OCI-LY1 (cell line): ENCODE results near the gene TULP4.

ENCODE experiments used
- H2AFZ ChIP-seq: fragments of 200-600 bp; sonication (generic), shearing (Covaris generic); 2 replicates; pipeline ENCODE4 v1.6.0; 2014; ENCODE audit warnings: antibody characterized with exemption, mild to moderate bottlenecking, low read length
- H3F3A ChIP-seq: fragments of 200-600 bp; sonication (generic), shearing (Covaris generic); 2 replicates; pipeline ENCODE4 v1.6.0; 2014; ENCODE audit warnings: mild to moderate bottlenecking, antibody characterized with exemption, low read length, moderate library complexity; ENCODE audit not compliant: insufficient read depth
- H3K27ac ChIP-seq: fragments of 200-600 bp; sonication (generic); 2 replicates; pipeline ENCODE4 v1.5.1; 2014; ENCODE audit warnings: low read length, mixed run types, mild to moderate bottlenecking, low read depth; ENCODE audit not compliant: poor library complexity, severe bottlenecking
- H3K27me3 ChIP-seq: fragments of 200-600 bp; sonication (generic); 2 replicates; pipeline ENCODE4 v1.6.0; 2014; ENCODE audit warnings: antibody characterized with exemption, mild to moderate bottlenecking, low read length, moderate library complexity; ENCODE audit not compliant: insufficient read depth
- H3K36me3 ChIP-seq: fragments of 200-600 bp; sonication (generic); 2 replicates; pipeline ENCODE4 v1.6.1; 2014; ENCODE audit warnings: mild to moderate bottlenecking, antibody characterized with exemption, low read length, moderate library complexity, mixed read lengths; ENCODE audit not compliant: insufficient read depth
- H3K4me1 ChIP-seq: fragments of 200-600 bp; sonication (generic); 2 replicates; pipeline ENCODE4 v1.5.1; 2014; ENCODE audit warnings: mild to moderate bottlenecking, low read length, moderate library complexity; ENCODE audit not compliant: insufficient read depth, severe bottlenecking
- H3K4me2 ChIP-seq: fragments of 200-600 bp; sonication (generic), shearing (Covaris generic); 2 replicates; pipeline ENCODE4 v1.6.1; 2014; ENCODE audit warnings: low read length
- H3K4me3 ChIP-seq: fragments of 200-600 bp; sonication (generic); 2 replicates; pipeline ENCODE4 v1.5.1; 2014; ENCODE audit warnings: low read length, low read depth, mild to moderate bottlenecking, mixed read lengths; ENCODE audit not compliant: poor library complexity, severe bottlenecking
- H3K79me2 ChIP-seq: fragments of 200-600 bp; shearing (Covaris generic); 2 replicates; pipeline ENCODE4 v1.6.1; 2016; ENCODE audit warnings: mixed run types, low read length, mixed read lengths; ENCODE audit not compliant: insufficient read depth
- H3K9ac ChIP-seq: fragments of 200-600 bp; sonication (generic), shearing (Covaris generic); 2 replicates; pipeline ENCODE4 v1.6.1; 2014; ENCODE audit warnings: mild to moderate bottlenecking, low read length, mixed read lengths
- H3K9me2 ChIP-seq: fragments of 200-600 bp; sonication (generic), shearing (Covaris generic); 2 replicates; pipeline ENCODE4 v1.6.1; 2014; ENCODE audit warnings: low read depth, mild to moderate bottlenecking, low read length, mixed read lengths
- H3K9me3 ChIP-seq: fragments of 200-600 bp; shearing (Covaris generic); 2 replicates; pipeline ENCODE4 v1.6.1; 2014; ENCODE audit warnings: low read length, mixed read lengths
- H4K20me1 ChIP-seq: fragments of 200-600 bp; sonication (generic), shearing (Covaris generic); 2 replicates; pipeline ENCODE4 v1.6.0; 2016; ENCODE audit warnings: mild to moderate bottlenecking, low read length; ENCODE audit not compliant: insufficient read depth
- CTCF ChIP-seq: fragments of 200-600 bp; sonication (generic), shearing (Covaris generic); IDR thresholded peaks from 2 replicates; pipeline ENCODE4 v1.5.1; 2017; ENCODE audit warnings: mild to moderate bottlenecking, antibody characterized with exemption, low read length, moderate library complexity, mixed read lengths
- EZH2 ChIP-seq: fragments of 200-600 bp; sonication (generic), shearing (Covaris generic); IDR thresholded peaks from 2 replicates; pipeline ENCODE4 v1.8.0; 2017; ENCODE audit warnings: borderline replicate concordance, mixed run types, mild to moderate bottlenecking, antibody characterized with exemption, low read length, moderate library complexity, mixed read lengths

TULP4 gene

GRCh38 chr6:158505194-158505593 lies 192.9 kb downstream of the TULP4 start:
- TF ChIP-seq EZH2 (no peak), CTCF (no peak)
- H3F3A ChIP-seq: no peaks in the 10 kb centered on the region
- H3K27ac ChIP-seq: no peak overlapping the region
- H4K20me1 ChIP-seq: no peaks in the 10 kb centered on the region
- H3K36me3 ChIP-seq: peaks cover 56% of the 10 kb centered on the region; the same call in 1 of the 2 replicates
- no peaks in the 10 kb centered on the region for H3K27me3 ChIP-seq
- H3K9me2 ChIP-seq: no peaks in the 10 kb centered on the region
- no peak overlapping the region for H3K4me3 ChIP-seq
- H3K4me1 ChIP-seq: peaks cover 6% of the 10 kb centered on the region
- H3K4me2 ChIP-seq: no peak overlapping the region
- H2AFZ ChIP-seq: no peak overlapping the region
- H3K9ac ChIP-seq: no peak overlapping the region
- H3K9me3 ChIP-seq: no peaks in the 10 kb centered on the region
- no peaks in the 10 kb centered on the region for H3K79me2 ChIP-seq

GRCh38 chr6:158506601-158507000 lies 194.3 kb downstream of the TULP4 start:
- Histone ChIP-seq H3K4me1 (peaks cover 6% of the 10 kb centered on the region), H3K27ac (no peak overlapping the region), H3F3A (no peaks in the 10 kb centered on the region), H3K9me3 (no peaks in the 10 kb centered on the region), H2AFZ (no peak overlapping the region), H3K27me3 (no peaks in the 10 kb centered on the region), H3K36me3 (peaks cover 45% of the 10 kb centered on the region; the same call in 1 of the 2 replicates), H3K4me2 (no peak overlapping the region), H4K20me1 (no peaks in the 10 kb centered on the region), H3K79me2 (no peaks in the 10 kb centered on the region), H3K9ac (no peak overlapping the region), H3K9me2 (no peaks in the 10 kb centered on the region), H3K4me3 (no peak overlapping the region)
- TF ChIP-seq CTCF: peak; percentile 21; the same call in 1 of the 2 replicates
- TF ChIP-seq EZH2: no peak

- H3K9me2 ChIP-seq: no peaks in the 10 kb centered on the region
- H4K20me1 ChIP-seq: no peaks in the 10 kb centered on the region
- no peaks in the 10 kb centered on the region for H3K27me3 ChIP-seq
- TF ChIP-seq CTCF (no peak), EZH2 (no peak)
- H3K4me3 ChIP-seq: no peak overlapping the region
- no peaks in the 10 kb centered on the region for H3K79me2 ChIP-seq
- no peak overlapping the region for H3K27ac ChIP-seq
- no peaks in the 10 kb centered on the region for H3K9me3 ChIP-seq
- H2AFZ ChIP-seq: no peak overlapping the region
- peaks cover 6% of the 10 kb centered on the region for H3K4me1 ChIP-seq
- H3K36me3 ChIP-seq: peaks cover 40% of the 10 kb centered on the region; the same call in 1 of the 2 replicates
- no peaks in the 10 kb centered on the region for H3F3A ChIP-seq
- no peak overlapping the region for H3K9ac ChIP-seq
- no peak overlapping the region for H3K4me2 ChIP-seq
Measured at GRCh38 chr6:158507174-158507573, 194.9 kb downstream of the TULP4 start.
